Activated CD8-positive, alpha-beta memory T cell treated with anti-CD3 and anti-CD28 coated beads for 36 hours (primary cell): ENCODE measurements around the gene ZC3H12A. TPM values are rescaled to one million over a fixed set of nuclear protein-coding genes. Genes with fewer than 3 reads are reported as not detected.

Experiments
- CTCF ChIA-PET: fragments of 350-600 bp; sonication (Branson Sonifier 250); formaldehyde crosslinking; loops from one replicate; lab custom pipeline; 2021; ENCODE audit warnings: antibody characterized with exemption; lab: Charles Lee
- POLR2A ChIA-PET: fragments of 350-600 bp; sonication (Branson Sonifier 250); formaldehyde crosslinking; loops from one replicate; lab custom pipeline; 2021; ENCODE audit warnings: antibody characterized with exemption; lab: Charles Lee
- total RNA-seq, 2 experiments: library from RNA; stranded (reverse); gene quantifications; one replicate each; pipeline ENCODE4 v1.2.3, GENCODE V29; 2021

The ZC3H12A gene
- total RNA-seq, 2 experiments from 2014 or later, result 33.5 to 36.2 TPM

DNA sequence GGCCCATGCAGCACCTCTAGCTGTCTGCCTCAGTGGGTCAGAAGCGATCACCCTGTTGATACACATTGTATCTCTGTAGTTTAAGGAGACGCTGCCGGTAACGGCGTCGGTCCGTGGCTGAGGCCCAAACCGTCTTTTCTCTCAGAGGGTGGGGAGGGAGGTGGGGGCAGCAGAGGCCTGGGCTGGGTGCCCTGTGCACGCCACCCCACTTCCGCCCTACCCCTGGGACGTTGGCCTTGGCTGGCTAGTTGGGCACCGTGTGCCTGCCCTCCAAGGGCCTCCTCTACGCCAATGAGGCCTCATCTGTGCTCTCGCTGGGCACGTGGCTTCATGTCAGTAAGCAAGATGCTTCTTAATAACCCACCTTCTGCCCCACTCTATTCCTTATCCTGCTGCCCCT lies 9.4 kb downstream of the ZC3H12A start:
- ChIA-PET CTCF (interaction anchor here (2.5 to 7.7 kb wide), 2 partner anchors 28 to 29 kb away, joined by 12 to 105 read pairs; no protein-coding TSS in a partner anchor), POLR2A (interaction anchor here (4.3 kb wide), 1 partner anchor 7 kb away, joined by 55 read pairs; the partner anchor contains the start of gene ZC3H12A)

DNA sequence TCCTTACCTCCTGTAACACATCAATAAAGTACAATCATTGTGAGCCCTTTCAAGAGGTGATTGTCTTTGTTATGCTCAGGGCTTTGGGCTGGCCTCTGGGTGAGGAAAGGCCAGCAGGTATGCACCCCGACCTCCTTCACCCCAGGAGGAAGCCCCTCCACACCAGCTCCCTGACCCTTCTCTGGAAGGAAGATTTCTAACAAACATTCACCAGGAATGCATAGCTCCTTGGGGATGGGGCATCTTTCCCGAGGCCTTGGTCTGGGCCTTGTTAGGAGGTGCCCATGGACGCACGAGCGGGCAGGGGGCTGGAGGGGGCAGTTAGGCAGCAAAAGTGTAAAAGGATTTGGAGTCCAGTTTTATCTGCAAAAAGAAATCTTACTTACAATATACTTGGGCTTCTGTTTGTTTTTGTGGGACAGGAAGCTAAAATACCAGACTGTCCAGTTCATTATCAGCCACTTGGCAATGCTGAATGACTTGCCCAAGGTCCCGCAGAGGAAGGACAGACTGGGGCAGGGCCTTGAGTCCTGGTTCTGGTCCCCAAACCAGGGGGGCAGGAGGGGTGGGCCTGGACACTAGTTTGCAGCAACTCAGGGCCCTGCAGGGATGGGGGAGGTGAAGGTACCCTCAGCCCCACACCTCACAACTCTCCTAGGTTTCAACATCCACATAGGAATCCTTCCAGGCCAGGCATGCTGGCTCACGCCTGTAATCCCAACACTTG lies 10.1 kb downstream of the ZC3H12A start:
- ChIA-PET POLR2A (interaction anchor here (0.6 to 4.3 kb wide), 3 partner anchors 8 to 18 kb away, joined by 3 to 55 read pairs (median 3); partner anchors contain the start of gene ZC3H12A), CTCF (interaction anchor here (3.8 to 7.7 kb wide), 2 partner anchors 8 to 29 kb away, joined by 45 to 105 read pairs; partner anchors contain the start of gene ZC3H12A)

DNA sequence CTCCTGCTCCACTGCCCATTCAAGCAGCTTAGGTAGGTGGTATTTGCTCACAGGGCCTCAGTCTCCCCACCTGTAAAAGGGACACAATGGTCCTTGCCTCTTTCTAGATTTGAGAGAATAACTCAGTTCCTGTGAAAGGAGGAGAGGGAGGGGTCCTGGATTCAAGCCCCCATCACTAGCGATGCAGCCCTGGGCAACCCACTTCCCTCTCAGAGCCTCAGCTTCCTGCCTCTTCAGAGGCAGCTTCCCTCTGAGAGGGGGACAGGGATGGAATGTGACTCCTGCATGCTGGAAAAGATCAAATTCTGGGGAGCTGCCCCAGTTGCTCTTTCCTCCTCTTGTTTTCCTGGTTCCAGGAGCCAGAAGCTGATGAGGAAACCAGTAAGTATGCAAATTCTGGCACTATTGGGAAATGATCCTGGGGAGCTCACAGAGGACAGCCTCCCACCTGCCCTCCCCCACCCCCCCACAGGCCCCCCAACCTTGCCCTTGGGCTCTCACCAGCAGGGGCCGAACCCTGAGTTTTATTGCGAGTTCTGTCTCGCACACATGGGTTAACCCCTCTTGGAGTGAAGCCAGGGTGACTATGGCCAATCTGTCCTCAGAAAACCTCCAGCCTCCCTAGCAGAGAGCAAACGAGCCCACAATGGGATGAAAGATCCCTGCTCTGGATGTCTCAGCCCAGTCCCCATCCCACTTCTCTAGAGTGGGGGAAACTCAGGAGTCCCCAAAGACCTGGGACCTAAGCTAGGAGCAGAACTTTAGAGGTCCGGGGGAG lies 11.7 kb downstream of the ZC3H12A start:
- ChIA-PET CTCF (interaction anchor here (0.6 to 7.7 kb wide), 9 partner anchors 9 to 1525 kb away, joined by 3 to 105 read pairs (median 9); partner anchors contain the start of genes MEAF6 and ZC3H12A), POLR2A (interaction anchor here (1.3 to 4.3 kb wide), 3 partner anchors 10 to 31 kb away, joined by 3 to 55 read pairs (median 5); partner anchors contain the start of genes MEAF6 and ZC3H12A)

DNA sequence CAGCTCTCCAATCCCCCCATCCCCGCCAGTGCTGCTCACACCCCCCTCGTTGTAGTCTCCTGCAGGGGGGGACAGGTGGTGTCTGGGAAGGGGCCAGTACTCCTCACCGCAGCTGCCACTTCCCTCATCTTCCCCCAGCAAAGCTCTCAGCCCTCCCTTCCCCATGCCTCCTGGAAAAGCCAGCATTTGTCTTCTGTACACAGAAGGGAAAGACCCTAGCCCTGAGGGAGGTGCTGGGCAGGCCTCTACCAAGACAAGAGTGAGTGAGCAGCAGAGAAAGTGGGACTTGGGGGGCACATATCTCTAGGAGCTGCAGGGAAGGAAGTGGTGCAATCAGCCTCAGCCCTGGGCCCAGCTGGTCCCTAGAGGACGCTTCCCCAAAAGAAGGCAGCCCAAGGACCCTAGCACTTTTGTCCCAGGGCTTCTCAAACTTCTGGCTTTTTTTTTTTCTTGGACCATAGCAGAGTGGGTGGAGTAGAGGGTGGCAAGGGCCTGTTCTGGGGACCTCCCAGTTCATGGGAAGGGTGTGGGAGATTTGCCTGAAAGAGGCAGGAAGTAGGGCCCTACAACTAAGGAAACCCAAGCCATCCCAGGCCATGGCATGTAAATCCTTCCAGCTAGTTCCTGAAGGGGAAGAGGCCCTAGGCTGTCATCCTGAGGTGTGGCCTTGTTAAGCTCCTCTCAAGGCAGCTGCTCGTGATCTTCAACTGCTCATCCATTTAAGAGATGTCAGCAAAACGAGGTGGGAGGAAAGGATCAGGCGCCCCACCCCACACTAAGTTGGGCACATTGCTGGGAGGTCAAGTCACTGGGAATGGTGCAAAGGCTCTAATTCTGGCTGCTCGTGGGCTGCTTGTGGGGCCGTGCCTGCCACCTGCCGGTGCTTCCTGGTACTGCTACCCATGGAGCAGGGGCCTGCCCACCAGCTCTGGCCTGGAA lies 12.6 kb downstream of the ZC3H12A start:
- POLR2A ChIA-PET, result interaction anchor here (0.6 to 4.3 kb wide), 4 partner anchors 11 to 32 kb away, joined by 4 to 55 read pairs (median 6); partner anchors contain the start of genes MEAF6 and ZC3H12A
- CTCF ChIA-PET, result interaction anchor here (0.6 to 7.7 kb wide), 17 partner anchors 10 to 1524 kb away, joined by 3 to 105 read pairs (median 6); partner anchors contain the start of genes MEAF6 and ZC3H12A

DNA sequence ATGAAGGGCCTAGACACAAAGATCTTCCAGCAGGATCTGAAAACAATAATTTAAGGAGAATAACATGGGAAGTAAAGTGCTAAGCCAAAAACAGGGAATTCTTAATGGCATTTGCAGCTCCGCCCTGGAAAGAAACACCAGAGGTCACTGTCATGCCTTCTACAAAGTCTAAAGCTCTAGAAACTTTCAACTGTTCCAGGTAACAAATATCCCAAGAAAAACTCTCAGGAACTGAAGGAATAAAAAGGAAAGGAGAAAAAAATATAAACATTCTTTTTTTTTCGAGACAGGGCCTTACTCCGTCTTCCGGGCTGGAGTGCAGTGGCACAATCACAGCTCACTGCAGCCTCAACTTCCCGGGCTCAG lies 13.2 kb downstream of the ZC3H12A start:
- POLR2A ChIA-PET, result interaction anchor here (0.6 to 4.3 kb wide), 4 partner anchors 11 to 31 kb away, joined by 4 to 55 read pairs (median 6); partner anchors contain the start of genes MEAF6 and ZC3H12A
- CTCF ChIA-PET, result interaction anchor here (0.8 to 7.7 kb wide), 12 partner anchors 9 to 99 kb away, joined by 4 to 105 read pairs (median 8); partner anchors contain the start of gene ZC3H12A

DNA sequence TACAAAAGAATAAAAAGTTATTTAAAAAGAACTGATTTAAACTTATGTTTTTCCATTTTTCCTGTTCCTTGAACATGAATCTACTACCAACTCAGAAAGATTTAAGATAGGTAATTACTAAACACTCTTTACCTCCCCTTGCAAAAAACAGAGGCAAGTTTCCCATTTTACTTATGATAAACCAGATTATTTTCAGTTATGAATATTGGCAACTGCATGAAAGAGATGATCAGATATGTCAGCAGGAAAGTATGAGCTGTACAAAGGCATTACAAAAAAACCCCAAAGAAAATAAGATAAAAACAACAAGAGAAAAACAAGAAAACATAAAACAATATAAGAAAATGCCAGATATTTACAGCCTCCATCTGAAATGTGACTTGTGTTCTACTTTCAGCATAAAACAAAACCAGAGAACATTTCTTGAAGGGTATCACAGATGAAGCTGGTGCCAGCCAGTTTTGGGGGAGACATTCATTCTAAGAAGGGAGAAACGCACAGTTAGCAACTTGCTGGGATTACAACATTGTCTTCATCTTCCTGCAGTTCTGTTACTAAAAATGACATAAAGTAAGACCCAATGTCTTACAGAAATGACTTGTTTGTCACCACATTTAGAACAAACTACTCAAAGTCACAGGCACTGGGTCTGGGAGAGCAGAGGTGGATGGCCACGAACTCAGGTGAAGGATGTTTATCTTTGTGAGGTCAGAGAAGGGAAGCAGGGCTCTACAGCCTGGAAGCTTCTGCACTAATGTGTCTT lies 19.1 kb downstream of the ZC3H12A start:
- POLR2A ChIA-PET, result no interaction called here
- CTCF ChIA-PET, result interaction anchor here (0.8 to 0.9 kb wide), 2 partner anchors 12 to 18 kb away, joined by 3 read pairs; no protein-coding TSS in a partner anchor

DNA sequence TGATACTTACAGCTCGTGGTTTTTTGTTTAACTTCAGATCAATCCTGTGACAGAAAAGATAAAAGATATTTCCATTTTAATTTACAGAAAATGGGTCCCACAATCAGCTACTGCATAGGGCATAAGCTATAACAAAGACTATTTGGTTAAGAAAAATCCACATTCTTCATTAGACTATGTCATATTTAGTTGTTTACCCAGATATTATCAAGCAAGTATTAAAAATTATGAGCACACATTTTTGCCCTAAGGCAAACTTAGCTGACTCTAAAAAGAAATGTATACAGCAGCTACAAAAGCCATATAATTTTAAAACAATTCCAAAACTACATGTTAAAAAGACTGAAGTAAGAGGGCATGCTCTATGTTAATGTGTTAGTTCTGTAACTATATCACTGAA lies 21.5 kb downstream of the ZC3H12A start:
- CTCF ChIA-PET, result interaction anchor here (1.3 to 3.3 kb wide), 3 partner anchors 9 to 41 kb away, joined by 3 to 11 read pairs (median 9); no protein-coding TSS in a partner anchor

DNA sequence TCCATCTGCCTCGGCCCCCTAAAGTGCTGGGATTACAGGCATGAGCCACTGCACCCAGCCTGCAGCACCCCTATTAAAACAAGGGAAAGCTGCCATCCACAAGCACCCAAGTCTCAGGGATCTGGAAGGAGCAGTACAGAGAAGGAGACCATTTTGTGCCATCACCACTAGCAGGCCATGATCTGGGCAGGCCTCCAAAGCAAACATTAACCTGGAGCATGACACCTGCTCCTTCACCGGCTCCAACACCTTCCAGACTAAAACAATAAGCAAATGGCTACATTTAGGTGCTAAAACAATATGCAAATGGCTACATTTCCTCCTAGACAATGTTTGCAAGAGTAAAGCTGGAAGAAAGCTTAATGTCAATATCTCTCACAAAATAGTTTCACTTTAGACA lies 23.5 kb downstream of the ZC3H12A start:
- CTCF ChIA-PET, result interaction anchor here (3.3 kb wide), 1 partner anchor 11 kb away, joined by 11 read pairs; no protein-coding TSS in a partner anchor
- POLR2A ChIA-PET, result no interaction called here

More for the DNA sequence above, 21.5 kb downstream of the ZC3H12A start:
- POLR2A ChIA-PET, result no interaction called here

DNA sequence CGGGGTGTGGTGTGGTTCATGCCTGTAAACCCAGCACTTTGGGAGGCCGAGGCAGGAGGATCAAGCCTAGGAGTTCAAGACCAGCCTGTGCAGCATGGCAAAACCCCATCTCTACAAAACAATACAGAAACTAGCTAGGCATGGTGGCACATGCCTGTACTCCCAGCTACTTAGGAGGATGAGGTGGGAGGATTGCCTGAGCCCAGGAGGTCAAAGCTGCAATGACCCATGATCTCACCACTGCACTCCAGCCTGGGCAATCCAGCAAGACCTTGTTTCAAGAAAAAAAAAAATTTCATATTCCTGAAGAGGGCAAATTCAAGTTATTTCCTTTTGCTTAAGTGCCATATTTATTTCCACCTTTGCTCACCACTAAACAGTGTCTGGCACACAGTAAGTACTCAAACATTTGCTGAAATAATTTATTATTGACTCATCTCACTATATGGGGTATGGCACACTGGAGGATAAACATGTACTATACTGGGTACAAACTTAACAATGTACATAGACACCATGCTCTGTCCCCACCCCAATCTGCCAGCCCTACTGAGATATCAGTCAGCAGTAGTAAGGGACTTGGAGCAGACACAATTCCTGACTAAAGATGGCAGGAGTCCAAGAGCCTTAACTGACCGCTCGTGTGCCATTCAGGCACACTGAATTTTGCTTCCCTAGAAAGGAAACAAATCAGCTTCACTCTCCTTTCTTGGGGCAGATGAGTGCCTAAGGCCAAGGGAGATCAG lies 24.7 kb downstream of the ZC3H12A start:
- ChIA-PET POLR2A (interaction anchor here (0.9 kb wide), 1 partner anchor 15 kb away, joined by 3 read pairs; the partner anchor contains the start of gene MEAF6), CTCF (interaction anchor here (2.6 kb wide), 1 partner anchor 11 kb away, joined by 9 read pairs; no protein-coding TSS in a partner anchor)

DNA sequence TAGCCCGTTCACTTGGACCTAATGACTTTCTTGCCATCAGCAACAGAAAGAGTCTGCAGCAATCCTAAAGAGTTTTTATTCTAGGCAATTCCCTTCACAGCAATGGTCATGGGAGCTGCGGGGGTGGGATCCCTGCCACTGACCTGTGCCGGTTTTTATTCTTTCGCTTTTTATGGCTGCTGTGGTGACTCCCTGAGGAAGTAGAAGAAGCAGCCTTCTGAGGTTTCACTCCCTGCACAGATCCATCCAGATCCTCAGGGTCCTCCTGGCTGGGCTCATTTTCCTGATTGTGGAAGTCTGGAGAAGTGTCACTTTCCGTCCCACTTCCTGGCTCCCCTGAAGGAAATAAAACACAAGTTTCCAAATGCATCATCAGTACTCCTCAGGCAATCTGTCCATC lies 27.3 kb downstream of the ZC3H12A start:
- POLR2A ChIA-PET, result no interaction called here

DNA sequence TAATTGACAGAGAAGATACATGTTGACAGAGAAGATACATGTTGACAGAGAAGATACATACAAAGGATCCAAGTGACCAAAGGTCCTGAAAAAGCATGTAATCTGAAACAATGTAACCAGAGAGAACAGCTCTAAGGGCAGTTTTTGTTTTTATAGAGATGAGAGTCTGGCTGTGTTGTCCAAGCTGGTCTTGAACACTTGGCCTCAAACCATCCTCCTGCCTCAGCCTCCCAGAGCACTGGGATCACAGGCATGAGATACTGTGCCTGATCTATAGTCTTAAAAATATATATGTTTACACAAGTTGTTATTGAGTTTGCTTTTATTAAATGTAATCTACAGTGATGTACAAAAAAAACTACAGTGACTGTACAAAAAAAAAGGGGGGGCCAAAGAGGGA lies 27.7 kb downstream of the ZC3H12A start:
- POLR2A ChIA-PET, result interaction anchor here (0.6 kb wide), 1 partner anchor 523 kb away, joined by 6 read pairs; no protein-coding TSS in a partner anchor
- CTCF ChIA-PET, result interaction anchor here (1.1 to 2.0 kb wide), 2 partner anchors 15 to 52 kb away, joined by 3 to 6 read pairs; no protein-coding TSS in a partner anchor

More for the DNA sequence above, 27.3 kb downstream of the ZC3H12A start:
- CTCF ChIA-PET, result interaction anchor here (1.1 kb wide), 1 partner anchor 51 kb away, joined by 3 read pairs; no protein-coding TSS in a partner anchor

DNA sequence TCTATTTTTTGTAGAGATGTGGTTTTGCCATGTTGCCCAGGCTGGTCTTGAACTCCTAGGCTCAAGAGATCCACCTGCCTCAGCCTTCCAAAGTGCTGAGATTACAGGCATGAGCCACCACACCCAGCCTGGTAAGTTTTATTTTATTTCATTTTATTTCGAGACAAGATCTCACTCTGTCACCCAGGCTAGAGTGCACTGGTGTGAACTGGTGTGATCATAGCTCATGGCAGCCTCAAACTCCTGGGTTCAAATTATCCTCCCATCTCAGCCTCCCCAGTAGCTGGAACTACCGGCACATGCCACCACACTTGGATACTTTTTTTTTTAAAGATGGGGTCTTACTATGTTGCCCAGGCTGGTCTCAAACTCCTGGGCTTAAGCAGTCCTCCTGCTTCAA lies 28.4 kb downstream of the ZC3H12A start:
- CTCF ChIA-PET, result interaction anchor here (0.7 to 2.0 kb wide), 4 partner anchors 15 to 179 kb away, joined by 3 to 6 read pairs (median 4); no protein-coding TSS in a partner anchor
- POLR2A ChIA-PET, result interaction anchor here (0.6 to 0.7 kb wide), 2 partner anchors 16 to 18 kb away, joined by 3 to 8 read pairs; no protein-coding TSS in a partner anchor

DNA sequence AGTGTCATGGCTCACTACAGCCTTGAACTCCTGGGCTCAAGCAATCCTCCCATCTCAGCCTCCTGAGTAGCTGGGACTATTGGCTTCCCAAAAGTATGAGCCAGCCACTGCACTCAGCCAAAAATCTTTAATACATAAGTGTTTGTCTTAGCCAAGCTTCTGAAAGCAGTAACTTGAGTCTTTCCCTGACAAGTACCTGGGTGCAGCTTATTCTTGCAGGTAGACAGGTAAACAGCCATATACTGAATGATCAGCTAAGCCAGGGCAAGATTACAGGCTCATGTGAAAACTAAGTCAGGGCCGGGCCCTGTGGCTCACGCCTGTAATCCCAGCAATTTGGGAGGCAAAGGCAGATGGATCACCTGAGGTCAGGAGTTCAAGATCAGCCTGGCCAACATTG lies 32.4 kb downstream of the ZC3H12A start:
- ChIA-PET CTCF (interaction anchor here (0.6 kb wide), 1 partner anchor 353 kb away, joined by 3 read pairs; no protein-coding TSS in a partner anchor), POLR2A (interaction anchor here (0.6 to 0.7 kb wide), 2 partner anchors 18 to 70 kb away, joined by 3 to 4 read pairs; no protein-coding TSS in a partner anchor)

DNA sequence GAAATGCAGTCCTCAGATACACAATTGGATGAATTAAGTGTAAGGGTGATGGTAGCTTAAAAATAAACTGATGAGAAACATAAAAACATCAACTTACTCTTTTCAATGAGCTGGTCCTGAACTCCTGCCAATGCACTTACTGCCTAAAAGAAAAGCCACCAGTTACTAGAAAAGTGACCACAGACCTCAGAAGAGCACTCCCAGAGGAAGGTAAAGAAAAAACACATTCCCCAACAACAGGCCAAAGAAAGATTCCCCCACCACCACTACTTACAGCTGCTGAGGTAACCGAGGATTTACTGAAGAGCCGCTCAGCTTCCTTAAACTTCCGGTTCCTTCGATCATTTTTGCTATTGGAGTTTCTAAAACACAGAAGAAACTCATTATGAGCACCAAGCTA lies 34.8 kb downstream of the ZC3H12A start:
- POLR2A ChIA-PET, result no interaction called here

DNA sequence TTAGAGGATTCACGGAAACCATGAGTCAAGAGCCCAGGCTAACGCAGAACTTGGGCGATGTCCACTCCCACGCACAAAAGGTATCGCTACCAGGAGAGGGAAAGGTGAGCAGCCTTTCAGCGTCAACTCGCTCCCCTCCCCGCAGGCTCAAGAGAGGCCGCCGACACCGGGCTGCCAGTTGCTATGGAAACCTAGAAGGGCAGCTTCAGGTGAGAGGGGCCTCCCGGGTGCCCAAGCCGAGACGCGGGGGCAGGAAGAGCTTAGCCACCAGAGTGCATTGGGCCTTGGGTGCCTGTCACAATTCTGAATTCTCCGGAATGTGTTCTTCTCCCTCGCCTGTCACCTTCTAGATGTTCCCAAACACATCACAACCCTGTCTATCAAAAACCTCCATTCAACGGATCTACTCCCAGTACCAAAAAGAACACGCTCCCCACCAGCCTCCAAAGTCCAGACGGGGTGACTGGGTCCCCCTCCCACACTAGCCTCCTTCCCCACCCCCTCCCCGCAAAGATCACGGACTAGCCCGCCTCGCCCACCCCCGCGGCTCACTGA lies 39.5 kb downstream of the ZC3H12A start:
- CTCF ChIA-PET, result interaction anchor here (0.6 to 1.9 kb wide), 7 partner anchors 17 to 682 kb away, joined by 3 to 7 read pairs (median 3); no protein-coding TSS in a partner anchor
- POLR2A ChIA-PET, result interaction anchor here (0.6 to 1.7 kb wide), 6 partner anchors 11 to 40 kb away, joined by 3 to 9 read pairs (median 4); no protein-coding TSS in a partner anchor

More for the DNA sequence above, 34.8 kb downstream of the ZC3H12A start:
- CTCF ChIA-PET, result interaction anchor here (1.6 kb wide), 1 partner anchor 22 kb away, joined by 5 read pairs; no protein-coding TSS in a partner anchor
